Glomerular visceral epithelial cell (primary cell): ENCODE results near the gene DNAJC7.
A peak's percentile ranks its signal among the peaks of the same experiment; 100 is the strongest.
"Not testable (repeated sequence)": the region's sequence is repeated elsewhere in the genome, so short reads cannot be mapped to it uniquely, and the experiment has no call there.

Experiments used
- DNase-seq: peaks from one replicate; pipeline ENCODE4 v3.0.0-alpha.2; 2016; ENCODE audit errors: extremely low spot score

DNAJC7 gene

GRCh38 chr17:42040818-42041217 lies 23.6 kb upstream of the DNAJC7 start:
- DNase-seq = no peak

DNA sequence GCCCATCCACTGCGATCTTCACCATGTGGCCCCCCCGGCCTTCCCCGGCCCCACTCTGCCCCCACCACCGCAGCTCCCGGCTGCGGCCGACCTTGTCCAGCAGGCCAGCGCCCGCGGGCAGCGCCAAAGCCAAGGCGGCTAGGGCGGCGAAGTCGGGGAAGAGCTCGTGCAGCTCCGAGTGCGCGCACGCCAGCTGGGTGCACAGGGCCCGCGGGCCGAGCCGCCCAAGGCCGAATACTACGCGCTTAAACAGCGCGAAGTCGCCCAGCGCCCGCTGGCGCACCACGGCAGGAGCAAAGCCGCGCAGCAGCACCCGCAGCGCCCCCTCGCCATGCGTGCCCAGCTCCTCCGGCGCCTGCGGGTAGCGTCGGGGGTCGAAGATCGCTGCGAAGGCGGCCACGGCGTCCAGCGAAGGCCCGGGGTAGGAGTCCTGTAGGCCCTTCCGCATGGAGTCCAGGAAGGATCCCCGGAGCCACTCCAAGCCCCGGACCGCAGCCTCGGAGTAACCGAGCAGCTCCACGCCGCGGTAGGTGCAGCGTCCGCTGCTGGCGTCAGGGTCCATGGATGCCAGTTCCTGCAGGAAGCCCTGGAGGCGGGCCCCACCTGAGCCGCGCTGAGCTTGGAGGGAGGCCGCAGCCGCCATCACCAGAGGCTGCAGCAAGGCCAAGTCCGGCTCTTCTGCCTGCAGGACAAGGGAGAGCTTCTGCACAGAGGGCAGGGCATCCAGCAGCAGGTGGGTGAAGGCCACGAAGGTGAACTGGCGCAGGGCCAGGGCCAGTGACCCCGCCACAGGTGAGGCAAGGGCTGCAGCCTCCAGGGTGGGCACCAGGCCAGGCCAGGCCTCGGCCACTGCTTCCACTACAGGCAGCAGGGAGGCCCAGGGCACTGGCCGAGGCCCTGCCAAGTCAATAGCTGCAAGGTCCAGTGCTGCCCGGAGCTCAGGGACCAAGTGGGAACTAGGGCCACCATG lies 22.8 kb upstream of the DNAJC7 start:
- no peak for DNase-seq

DNA sequence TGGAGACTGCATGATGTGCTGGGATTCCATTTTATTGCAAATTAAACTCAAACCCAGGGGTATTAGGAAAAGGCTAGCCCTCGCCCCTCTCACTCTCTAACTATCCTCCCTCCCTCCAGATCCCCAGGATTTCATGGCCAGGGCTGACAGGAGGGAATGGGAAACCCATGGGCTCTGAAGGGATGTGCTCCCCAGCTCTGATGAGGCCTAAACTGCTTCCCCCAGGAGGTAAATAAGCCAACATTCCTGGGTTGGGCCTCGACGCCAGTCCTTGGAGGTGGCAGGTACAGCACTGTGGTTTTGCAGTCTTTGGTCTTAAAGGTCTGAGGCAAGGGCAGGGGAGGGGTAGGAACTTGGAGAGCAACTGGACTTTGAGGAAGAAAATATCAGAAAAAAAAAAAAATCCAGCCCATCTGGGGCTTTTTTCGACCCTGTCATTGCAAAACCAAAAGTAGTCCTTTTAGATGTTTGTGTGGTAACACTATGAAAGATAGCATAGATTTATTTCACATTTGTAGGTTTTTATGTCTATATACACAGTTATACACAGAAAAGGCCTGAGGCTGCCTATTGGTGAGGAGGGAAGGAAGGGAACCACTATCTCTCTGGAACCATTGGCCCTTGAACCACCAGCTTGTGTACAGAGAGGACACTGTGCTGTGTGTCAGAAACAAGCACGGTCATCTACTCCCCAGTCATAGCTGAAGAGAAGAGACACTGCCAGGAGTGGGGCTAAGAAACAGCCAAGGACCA lies 21.2 kb upstream of the DNAJC7 start:
- DNase-seq = no peak

GRCh38 chr17:42034059-42034458 lies 16.8 kb upstream of the DNAJC7 start:
- no peak for DNase-seq

DNA sequence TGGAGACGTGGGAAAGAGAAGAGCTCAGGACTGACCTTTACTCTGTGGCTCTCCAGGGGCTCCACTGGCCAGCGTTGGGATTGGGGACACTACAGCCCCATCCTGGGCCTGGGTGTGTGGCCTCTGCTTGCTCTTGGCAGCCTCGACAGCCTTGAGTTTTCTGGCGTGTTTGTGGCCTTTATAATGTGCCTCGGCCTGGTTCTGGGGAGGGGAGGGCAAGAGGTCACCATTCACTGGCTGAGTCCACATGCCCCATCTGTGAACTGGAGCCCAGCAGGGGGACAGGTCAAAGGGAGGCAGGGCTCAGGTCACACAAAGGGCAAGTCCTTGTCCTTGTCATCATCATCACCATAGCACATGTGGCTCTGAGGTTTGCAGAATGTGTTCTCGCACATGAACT lies 14.3 kb upstream of the DNAJC7 start:
- DNase-seq = no peak

GRCh38 chr17:42028791-42029127 lies 11.5 kb upstream of the DNAJC7 start:
- no peak for DNase-seq

DNA sequence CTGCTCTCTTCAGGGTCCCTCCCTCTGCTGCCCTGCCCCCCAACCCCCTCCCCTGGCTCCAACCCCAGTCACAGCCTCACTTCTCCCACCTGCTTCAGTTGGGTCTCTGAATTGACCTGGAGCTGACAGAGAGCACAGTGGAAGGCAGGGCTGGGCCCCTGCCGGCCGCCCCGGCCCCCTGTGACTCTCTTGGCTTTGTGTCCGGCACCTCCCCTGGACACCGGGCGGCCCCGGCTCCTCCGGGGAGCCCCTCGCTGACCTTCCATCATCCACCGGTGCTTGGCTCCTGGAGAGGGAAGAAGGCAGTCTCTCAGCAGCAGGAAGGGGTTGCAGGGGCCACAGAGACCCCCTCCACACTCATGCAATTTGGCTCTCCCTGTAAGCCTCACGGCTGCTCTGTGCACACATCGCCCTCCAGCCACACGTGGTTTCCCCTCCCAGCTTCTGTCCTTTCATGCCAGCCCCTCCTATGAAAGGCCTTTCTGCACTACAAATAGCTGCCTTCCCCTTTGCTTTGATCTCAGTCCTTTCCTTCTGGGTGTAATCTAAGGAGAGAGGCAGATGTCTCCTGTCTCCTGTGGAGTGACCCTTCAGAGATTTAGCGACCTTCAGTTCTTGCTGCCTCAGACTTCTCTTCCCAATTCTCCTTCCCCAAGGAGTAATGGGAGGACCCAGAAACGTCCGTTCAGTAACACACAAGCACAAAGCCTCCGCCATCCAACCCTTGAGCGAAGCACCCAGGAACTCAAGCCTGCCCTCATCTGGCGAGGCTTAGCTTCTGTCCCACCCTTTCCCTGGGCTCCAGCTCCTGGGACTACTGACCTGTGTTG lies 10.9 kb upstream of the DNAJC7 start:
- no peak for DNase-seq

- DNase-seq = no peak
These were observed 10.3 kb upstream of the DNAJC7 start for GRCh38 chr17:42027590-42027889.

DNA sequence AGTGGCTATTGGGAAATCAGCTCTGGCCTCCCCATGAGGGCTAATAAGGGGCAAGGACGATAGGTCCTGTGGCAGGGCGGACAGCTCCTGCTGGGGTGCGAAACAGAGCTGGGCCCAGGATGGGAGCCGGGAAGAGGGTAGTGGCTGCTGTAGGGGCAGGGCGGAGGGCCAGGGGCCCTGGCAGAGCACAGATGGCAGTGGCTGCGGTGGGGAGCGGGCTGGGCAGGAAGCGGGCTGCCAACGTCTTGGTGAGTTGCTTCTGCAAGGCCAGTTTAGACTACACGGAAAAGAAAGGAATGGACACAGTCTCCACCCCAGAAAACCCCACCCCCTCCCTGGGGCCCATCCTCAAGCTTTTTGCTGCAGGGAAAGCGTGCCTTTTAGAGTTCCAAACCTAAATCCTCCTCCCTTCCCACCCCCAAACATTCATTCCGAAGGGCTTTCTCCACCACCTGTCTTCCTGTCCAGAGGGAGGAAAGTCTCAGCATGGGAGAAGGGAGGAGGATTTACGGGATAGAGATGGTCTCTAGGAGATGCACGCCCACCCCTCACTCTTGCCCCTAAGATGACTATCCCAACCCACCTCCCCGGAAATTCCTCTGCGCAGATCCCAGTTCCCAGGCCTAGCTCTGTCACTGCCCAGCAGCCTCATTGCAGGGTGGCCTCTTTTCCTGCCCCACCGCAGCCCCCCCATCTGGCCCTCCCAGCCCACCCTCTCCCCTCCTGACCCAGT lies 9.8 kb upstream of the DNAJC7 start:
- DNase-seq = no peak

DNA sequence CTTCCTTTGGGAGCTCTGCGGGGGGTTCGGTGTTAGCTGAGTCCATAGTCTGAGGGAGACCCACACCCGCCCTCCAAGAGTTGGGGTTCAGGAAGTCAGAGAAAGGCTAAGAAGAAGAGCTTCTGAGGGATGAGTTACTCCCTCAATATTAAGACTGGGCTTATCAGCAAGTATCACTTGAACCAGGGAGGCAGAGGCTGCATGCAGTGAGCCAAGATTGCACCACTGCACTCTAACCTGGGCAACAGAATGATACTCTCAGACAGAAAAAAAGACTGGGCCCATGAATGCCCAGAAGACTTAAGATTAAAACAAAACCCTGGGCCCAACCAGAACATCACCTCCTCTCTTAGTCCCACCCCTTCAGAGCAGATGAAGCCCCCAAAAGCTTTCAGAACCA lies 8.7 kb upstream of the DNAJC7 start:
- DNase-seq = no peak

- no peak for DNase-seq
These were observed 7.9 kb upstream of the DNAJC7 start for GRCh38 chr17:42025191-42025579.

- no peak for DNase-seq
These were observed 6.5 kb upstream of the DNAJC7 start for GRCh38 chr17:42023524-42024349.

GRCh38 chr17:42020845-42021244 lies 3.6 kb upstream of the DNAJC7 start:
- DNase-seq = not testable (repeated sequence)

- peak; percentile 92 for DNase-seq
These were observed 2.5 kb upstream of the DNAJC7 start, which contains the start of gene NKIRAS2 for GRCh38 chr17:42019509-42020404. NKIRAS2 (plus strand) TSS chr17:42020090; CDS start chr17:42021578, 1,488 bp downstream.

GRCh38 chr17:42018988-42019387 lies 1.7 kb upstream of the DNAJC7 start:
- DNase-seq = no peak

GRCh38 chr17:42018339-42018738 lies 1.1 kb upstream of the DNAJC7 start:
- DNase-seq = no peak

GRCh38 chr17:42017866-42018200 lies 594 bp upstream of the DNAJC7 start:
- DNase-seq = no peak

- peak; percentile 17 for DNase-seq
These were observed 818 bp downstream of the DNAJC7 start for GRCh38 chr17:42016411-42016831.

DNA sequence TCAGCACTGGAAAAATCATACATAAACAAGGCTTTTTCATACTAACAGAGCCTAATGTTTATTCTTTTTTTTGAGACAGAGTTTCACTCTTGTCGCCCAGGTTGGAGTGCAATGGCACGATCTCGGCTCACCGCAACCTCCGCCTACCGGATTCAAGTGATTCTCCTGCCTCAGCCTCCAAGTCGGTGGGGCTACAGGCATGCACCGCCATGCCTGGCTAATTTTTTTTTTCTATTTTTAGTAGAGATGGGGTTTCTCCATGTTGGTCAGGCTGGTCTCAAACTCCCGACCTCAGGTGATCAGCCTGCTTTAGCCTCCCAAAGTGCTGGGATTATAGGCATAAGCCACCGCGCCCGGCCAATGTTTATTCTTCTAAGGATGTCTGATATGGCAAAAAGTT lies 3.5 kb downstream of the DNAJC7 start:
- not testable (repeated sequence) for DNase-seq

GRCh38 chr17:42012363-42012762 lies 4.9 kb downstream of the DNAJC7 start:
- DNase-seq = not testable (repeated sequence)
